Measurements from ENCODE around the gene DBX1.

DBX1 gene

DNA sequence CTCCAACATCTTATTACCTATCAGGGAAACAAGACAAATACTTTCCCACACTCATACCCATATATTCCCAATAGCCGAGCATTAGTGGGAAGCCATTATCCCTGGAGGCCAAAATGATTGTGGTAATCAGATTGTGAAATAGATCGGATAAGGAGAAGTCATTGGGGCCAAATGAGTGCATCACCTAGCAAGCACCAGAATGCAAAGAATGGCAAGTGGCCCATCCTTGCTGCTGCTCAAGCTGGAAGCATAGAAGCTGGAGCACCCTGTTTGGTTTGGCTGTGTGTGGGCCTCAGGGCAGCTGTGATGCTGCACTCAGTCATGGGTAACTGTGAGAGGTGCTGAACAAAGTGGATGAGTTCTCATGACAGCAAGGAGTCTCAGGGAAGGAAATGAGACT, 18.7 kb upstream of the DBX1 start:
- TF ChIP-seq, protein P1, sequence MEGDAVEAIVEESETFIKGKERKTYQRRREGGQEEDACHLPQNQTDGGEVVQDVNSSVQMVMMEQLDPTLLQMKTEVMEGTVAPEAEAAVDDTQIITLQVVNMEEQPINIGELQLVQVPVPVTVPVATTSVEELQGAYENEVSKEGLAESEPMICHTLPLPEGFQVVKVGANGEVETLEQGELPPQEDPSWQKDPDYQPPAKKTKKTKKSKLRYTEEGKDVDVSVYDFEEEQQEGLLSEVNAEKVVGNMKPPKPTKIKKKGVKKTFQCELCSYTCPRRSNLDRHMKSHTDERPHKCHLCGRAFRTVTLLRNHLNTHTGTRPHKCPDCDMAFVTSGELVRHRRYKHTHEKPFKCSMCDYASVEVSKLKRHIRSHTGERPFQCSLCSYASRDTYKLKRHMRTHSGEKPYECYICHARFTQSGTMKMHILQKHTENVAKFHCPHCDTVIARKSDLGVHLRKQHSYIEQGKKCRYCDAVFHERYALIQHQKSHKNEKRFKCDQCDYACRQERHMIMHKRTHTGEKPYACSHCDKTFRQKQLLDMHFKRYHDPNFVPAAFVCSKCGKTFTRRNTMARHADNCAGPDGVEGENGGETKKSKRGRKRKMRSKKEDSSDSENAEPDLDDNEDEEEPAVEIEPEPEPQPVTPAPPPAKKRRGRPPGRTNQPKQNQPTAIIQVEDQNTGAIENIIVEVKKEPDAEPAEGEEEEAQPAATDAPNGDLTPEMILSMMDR (IDR thresholded peaks at IDR 0.05; ENCODE audit: control insufficient read depth, insufficient read depth, low read depth, low read length, missing control alignments) = no peak
- no peak overlapping the region for H3K4me3 ChIP-seq (ENCODE audit: control insufficient read depth, low read depth, low read length)
- DNase-seq (ENCODE audit: low read depth) = no peak

DNA sequence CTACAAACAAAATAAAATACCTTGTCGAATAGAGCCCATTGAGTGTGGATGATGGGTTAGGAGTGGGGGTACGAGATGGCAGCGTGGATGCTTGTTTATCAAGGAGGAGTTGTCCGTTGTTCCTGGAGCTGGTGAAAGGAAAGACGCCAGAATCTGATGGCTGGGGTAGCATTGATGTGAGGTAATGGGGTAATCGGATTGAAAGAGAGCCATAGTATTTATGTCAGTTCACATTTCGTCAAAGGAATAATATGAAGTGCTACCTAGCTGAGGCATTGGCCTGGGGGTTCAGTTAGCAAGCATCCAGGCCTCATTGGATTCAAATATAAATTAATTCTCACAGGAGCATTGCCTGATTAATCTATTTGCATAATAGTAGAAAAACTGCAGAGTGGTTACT, 16.9 kb upstream of the DBX1 start:
- TF ChIP-seq, protein P1 (IDR thresholded peaks at IDR 0.05; ENCODE audit: control insufficient read depth, insufficient read depth, low read depth, low read length, missing control alignments) = no peak
- H3K4me3 ChIP-seq (ENCODE audit: control insufficient read depth, low read depth, low read length) = no peak overlapping the region
- no peak for DNase-seq (ENCODE audit: low read depth)

DNA sequence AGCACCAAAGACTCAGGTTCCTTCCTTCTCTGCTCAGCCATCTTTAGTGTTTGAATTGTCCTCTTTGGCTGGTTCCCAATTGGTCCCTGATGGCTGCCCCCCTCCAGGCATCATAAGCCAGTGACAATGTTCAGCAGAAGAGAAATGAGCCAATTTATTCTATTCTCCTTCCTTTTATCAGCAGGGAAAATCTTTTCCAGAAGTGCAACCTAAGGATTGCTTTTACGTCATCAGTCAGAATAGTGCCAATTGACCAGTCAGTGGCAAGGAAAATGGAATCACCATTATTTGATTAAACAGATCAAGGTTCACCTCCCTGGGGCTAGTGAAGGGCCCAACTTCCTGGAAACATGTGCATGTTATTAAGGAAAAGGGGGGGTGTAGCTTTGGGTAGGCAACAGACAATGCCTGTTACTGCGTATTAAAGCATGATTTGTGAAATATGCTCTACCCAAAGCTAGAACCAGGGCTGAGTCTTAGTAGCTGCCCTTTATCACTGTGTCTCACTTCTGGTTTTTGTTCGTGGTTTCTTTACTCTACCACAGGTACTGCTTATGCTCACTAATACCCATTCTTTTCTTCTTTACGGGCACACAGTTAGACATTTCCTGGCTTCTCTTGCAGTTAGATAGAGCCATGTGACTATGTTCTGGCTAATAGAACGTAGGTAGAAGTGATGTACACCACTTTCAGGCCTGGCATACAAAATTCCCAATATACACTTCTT, 12.6 kb upstream of the DBX1 start:
- no peak overlapping the region for H3K4me3 ChIP-seq (ENCODE audit: control insufficient read depth, low read depth, low read length)
- DNase-seq (ENCODE audit: low read depth) = no peak
- TF ChIP-seq, protein P1 (IDR thresholded peaks at IDR 0.05; ENCODE audit: control insufficient read depth, insufficient read depth, low read depth, low read length, missing control alignments) = no peak

DNA sequence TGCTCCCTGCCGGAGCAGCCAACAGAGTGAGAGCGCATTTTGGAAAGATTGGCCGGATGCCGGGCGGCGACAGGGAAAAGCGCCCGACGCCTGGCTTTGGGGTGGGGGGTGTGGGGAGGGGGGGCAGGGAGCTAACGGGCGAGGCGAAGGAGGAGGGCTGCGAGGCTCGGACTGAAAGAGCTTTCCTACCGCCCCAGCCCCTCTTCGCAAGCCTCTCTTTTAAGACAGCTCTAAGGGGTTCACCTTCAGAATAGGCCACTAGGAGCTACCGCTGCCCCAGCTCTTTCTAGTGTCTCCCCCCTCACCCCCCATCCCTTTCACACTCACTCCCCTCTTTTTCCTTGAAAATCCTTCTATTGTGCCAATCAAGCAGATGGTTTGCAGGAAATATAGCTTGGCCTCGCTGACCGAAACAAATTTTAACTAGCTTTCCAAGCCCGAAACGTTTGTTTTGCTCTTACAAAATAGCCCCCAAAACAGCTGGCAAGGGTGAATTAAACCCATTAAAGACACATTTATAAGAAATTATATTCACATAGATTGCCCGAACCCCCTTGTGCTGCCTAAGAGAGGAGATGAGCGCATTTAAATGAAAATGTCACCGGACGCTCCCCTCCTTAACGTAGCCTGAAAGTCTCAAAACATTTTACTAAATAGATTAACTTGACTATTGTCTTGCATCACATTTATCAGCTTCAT, 3.7 kb upstream of the DBX1 start:
- TF ChIP-seq, protein P1 (IDR thresholded peaks at IDR 0.05; ENCODE audit: control insufficient read depth, insufficient read depth, low read depth, low read length, missing control alignments) = no peak
- DNase-seq (ENCODE audit: low read depth) = no peak
- peak overlapping the region; percentile 28; the same call in 1 of the 2 replicates for H3K4me3 ChIP-seq (ENCODE audit: control insufficient read depth, low read depth, low read length)

DNA sequence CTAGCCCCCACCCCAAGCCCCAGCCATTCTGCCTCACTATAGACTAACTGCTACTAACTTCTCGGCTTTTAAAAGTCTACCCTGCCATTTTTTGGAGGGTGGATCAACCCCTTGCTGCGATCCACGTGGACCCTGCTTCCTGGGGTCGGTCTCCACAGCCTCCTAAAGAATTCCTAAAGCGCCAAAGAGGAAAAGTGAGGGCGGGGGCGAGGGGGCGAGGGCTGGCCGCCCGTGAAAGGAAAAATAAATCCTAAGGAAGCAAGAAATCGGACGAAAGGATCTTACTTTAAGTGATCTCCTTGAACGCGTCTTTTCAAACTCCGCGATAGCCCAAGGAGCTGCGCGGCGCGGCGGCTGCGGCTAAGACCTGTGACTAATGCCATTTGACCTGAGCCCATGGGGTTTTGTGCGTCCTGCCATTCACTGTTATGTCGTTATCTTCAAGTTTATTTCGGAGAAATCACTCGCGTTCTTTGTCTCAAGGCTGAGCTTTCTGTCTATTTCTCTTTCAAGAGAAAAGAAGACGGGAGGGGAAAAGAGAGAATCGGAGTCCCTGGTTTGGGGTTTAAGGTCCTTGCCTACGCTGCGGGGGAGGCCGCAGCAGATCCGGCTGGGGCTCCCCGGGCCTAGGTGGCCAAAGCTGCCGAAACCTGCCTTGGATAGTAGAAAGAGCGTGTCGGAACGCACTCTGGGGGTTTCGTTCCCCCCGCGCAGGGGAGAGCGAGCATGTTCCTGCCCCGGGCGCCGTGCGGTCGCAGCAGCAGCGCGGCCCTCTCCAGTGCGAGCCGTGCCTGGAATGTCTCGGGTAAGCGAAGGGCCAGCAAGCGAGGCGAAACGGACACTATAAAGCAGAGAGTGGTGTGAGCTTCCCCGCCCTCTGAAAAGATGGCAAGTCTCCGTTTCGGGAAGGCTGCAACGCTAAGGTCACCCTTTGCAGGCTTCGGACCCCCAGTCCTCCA, 2.8 kb upstream of the DBX1 start:
- no peak for DNase-seq (ENCODE audit: low read depth)
- TF ChIP-seq, protein P1 (IDR thresholded peaks at IDR 0.05; ENCODE audit: control insufficient read depth, insufficient read depth, low read depth, low read length, missing control alignments) = no peak
- H3K4me3 ChIP-seq (ENCODE audit: control insufficient read depth, low read depth, low read length) = peak overlapping the region; percentile 28

All from AG09309 (cell line).